ENCODE results near the gene ITM2B.

ITM2B gene

GRCh38 chr13:48252176-48252575 lies 19.2 kb downstream of the ITM2B start:
- TF ChIP-seq CTCF (IDR thresholded peaks at IDR 0.05; ENCODE audit: insufficient read depth, low read length, poor library complexity, severe bottlenecking): no peak
- TF ChIP-seq EZH2phosphoT487 (conservative IDR thresholded peaks at IDR 0.05; ENCODE audit: low read length): no peak
- H3K27ac ChIP-seq (ENCODE audit: low read depth, low read length): no peak overlapping the region
- no peaks in the 10 kb centered on the region for H3K9me3 ChIP-seq (ENCODE audit: insufficient read depth, low read length)
- H3K36me3 ChIP-seq (ENCODE audit: low read length): peaks cover 10% of the 10 kb centered on the region; the same call in 1 of the 2 replicates
- no peaks in the 10 kb centered on the region for H3K27me3 ChIP-seq (ENCODE audit: low read length)
- H2AFZ ChIP-seq (ENCODE audit: low read depth, low read length, severe bottlenecking): no peak overlapping the region
- H3F3A ChIP-seq (ENCODE audit: insufficient read depth): no peaks in the 10 kb centered on the region
- no peaks in the 10 kb centered on the region for H4K20me1 ChIP-seq (ENCODE audit: low read depth, low read length)
- no peaks in the 10 kb centered on the region for H3K9me2 ChIP-seq (replicated peaks; ENCODE audit: insufficient read depth, low read length)
- no peak overlapping the region for H3K4me2 ChIP-seq (ENCODE audit: low read depth, low read length, poor library complexity, severe bottlenecking)
- no peak overlapping the region for H3K9ac ChIP-seq (ENCODE audit: low read length)
- 0 out of 2 replicates have a peak, but pooled peaks cover 3% of the 10 kb centered on the region for H3K79me2 ChIP-seq (ENCODE audit: insufficient read depth, low read length)
- H3K4me3 ChIP-seq (ENCODE audit: insufficient read depth, low read length, poor library complexity, severe bottlenecking): no peak overlapping the region

- Histone ChIP-seq H3K27ac (ENCODE audit: low read depth, low read length) (no peak overlapping the region), H3F3A (ENCODE audit: insufficient read depth) (no peaks in the 10 kb centered on the region), H3K27me3 (ENCODE audit: low read length) (no peaks in the 10 kb centered on the region), H3K36me3 (ENCODE audit: low read length) (peaks cover 17% of the 10 kb centered on the region; the same call in 1 of the 2 replicates), H3K9me3 (ENCODE audit: insufficient read depth, low read length) (no peaks in the 10 kb centered on the region), H2AFZ (ENCODE audit: low read depth, low read length, severe bottlenecking) (no peak overlapping the region), H4K20me1 (ENCODE audit: low read depth, low read length) (no peaks in the 10 kb centered on the region), H3K9me2 (replicated peaks; ENCODE audit: insufficient read depth, low read length) (no peaks in the 10 kb centered on the region), H3K79me2 (ENCODE audit: insufficient read depth, low read length) (0 out of 2 replicates have a peak, but pooled peaks cover 3% of the 10 kb centered on the region), H3K4me3 (ENCODE audit: insufficient read depth, low read length, poor library complexity, severe bottlenecking) (no peak overlapping the region), H3K4me2 (ENCODE audit: low read depth, low read length, poor library complexity, severe bottlenecking) (no peak overlapping the region), H3K9ac (ENCODE audit: low read length) (no peak overlapping the region)
- TF ChIP-seq EZH2phosphoT487 (conservative IDR thresholded peaks at IDR 0.05; ENCODE audit: low read length): no peak
- TF ChIP-seq CTCF (IDR thresholded peaks at IDR 0.05; ENCODE audit: insufficient read depth, low read length, poor library complexity, severe bottlenecking): no peak
These were observed 20.8 kb downstream of the ITM2B start for GRCh38 chr13:48253849-48254248.

- H4K20me1 ChIP-seq (ENCODE audit: low read depth, low read length): no peaks in the 10 kb centered on the region
- no peak overlapping the region for H3K9ac ChIP-seq (ENCODE audit: low read length)
- peaks cover 17% of the 10 kb centered on the region; the same call in 1 of the 2 replicates for H3K36me3 ChIP-seq (ENCODE audit: low read length)
- no peak overlapping the region for H3K27ac ChIP-seq (ENCODE audit: low read depth, low read length)
- no peaks in the 10 kb centered on the region for H3F3A ChIP-seq (ENCODE audit: insufficient read depth)
- H2AFZ ChIP-seq (ENCODE audit: low read depth, low read length, severe bottlenecking): no peak overlapping the region
- no peaks in the 10 kb centered on the region for H3K27me3 ChIP-seq (ENCODE audit: low read length)
- no peaks in the 10 kb centered on the region for H3K9me3 ChIP-seq (ENCODE audit: insufficient read depth, low read length)
- no peak overlapping the region for H3K4me2 ChIP-seq (ENCODE audit: low read depth, low read length, poor library complexity, severe bottlenecking)
- H3K9me2 ChIP-seq (replicated peaks; ENCODE audit: insufficient read depth, low read length): no peaks in the 10 kb centered on the region
- 0 out of 2 replicates have a peak, but pooled peaks cover 3% of the 10 kb centered on the region for H3K79me2 ChIP-seq (ENCODE audit: insufficient read depth, low read length)
- no peak overlapping the region for H3K4me3 ChIP-seq (ENCODE audit: insufficient read depth, low read length, poor library complexity, severe bottlenecking)
- TF ChIP-seq EZH2phosphoT487 (conservative IDR thresholded peaks at IDR 0.05; ENCODE audit: low read length) (no peak), CTCF (IDR thresholded peaks at IDR 0.05; ENCODE audit: insufficient read depth, low read length, poor library complexity, severe bottlenecking) (no peak)
These were observed 22.1 kb downstream of the ITM2B start for GRCh38 chr13:48255090-48255489.

Data from SU-DHL-6 (cell line).